Erythroblast (primary cell): ENCODE measurements around the gene SAMD1.

Source experiments
- DNase-seq, 2 experiments: peaks; one replicate each; lab custom pipeline; 2025; lab: John Stamatoyannopoulos, UW
- GATA1 ChIP-seq: IDR thresholded peaks from 2 replicates; pipeline ENCODE4 v1.6.1; 2011; ENCODE audit warnings: low read depth, mild to moderate bottlenecking, control low read depth, low read length, moderate library complexity
- POLR2A ChIP-seq: IDR thresholded peaks from 2 replicates; pipeline ENCODE4 v1.6.1; 2011; ENCODE audit warnings: mild to moderate bottlenecking, low read length

The SAMD1 gene

DNA sequence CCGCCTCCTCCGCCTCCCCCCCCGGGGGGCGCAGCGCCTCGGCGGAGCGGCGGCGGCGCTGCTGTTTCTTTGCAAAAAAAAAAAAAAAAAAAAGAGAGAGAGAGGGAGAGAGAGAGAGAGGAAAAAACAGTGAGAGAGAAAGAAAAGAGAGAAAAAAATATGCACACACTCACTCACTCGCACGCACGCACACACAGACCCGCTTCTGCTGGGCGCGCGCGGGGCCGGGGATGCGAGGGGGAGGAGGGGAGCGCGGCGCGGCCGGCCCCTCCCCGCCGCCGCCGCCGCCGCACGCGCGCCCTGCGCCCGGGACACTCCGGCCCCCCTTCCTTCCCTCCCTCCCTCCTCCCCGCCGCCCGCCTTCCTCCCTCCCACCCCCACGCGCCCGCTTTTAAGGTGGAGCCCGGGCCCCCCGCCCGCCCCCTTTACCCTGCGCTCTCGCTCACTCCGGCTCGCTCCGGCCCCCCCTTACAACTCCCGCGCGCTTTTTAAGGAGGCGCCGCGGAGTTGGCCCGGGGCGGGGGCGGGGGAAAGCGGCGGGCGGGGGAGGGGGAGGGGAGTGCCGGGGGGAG lies at the start of gene SAMD1:
TSS of gene SAMD1 (minus strand) at position 243 of the 572 bp plus-strand sequence.
- TF ChIP-seq POLR2A (no peak), GATA1 (no peak)

DNA sequence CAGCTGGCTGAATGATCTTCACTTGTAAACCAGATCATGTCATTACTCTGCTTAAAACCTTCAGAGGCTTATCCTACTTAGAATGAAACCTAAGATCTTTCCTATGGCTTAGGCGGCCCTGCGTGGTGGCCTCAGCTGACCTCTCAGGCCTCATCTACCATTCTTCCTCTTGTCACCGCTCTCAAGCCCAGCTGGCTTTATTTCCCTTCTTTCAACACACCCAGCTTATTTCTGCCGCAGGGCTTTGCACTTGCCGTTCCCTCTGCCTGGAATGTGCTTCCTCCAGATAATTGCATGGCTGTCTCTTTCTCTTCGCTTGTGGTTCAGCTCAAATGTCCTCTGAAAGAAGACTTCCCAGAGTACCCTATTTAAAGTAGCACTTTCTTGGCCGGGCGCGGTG lies 49.4 kb upstream of the SAMD1 start:
- TF ChIP-seq GATA1, result no peak
- no peak for TF ChIP-seq POLR2A
- no peak for DNase-seq

More for the DNA sequence above, at the start of gene SAMD1:
- DNase-seq, result peak; percentile 94 to 95

DNA sequence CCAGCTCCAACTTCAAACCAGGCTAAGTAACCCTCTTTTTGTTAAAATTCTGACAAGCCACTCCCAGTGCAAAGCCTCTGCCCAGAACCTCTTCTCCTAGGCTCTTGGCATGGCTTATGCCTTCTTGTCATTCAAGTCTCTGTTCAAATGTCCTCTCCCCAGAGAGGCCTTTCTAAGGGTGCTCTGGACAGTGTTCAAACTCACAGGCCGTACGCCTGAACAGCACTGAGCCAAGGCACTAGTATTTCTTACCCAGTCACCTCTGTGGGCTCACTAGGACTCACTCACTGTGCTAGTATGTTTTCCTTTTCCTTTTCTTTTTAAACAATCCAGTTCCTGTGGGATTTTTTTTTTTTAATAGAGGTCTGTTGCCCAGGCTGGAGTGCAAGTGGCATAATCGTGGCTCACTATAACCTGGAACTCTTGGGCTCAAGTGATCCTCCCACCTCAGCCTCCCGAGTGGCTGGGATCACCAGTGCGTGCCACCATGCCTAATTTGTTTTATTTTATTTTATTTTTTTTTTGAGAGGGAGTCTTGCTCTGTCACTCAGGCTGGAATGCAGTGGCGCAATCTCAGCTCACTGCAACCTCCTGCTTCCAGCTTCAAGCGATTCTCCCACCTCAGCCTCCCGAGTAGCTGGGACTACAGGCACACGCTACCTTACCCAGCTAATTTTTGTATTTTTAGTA lies 48.2 kb upstream of the SAMD1 start:
- no peak for DNase-seq
- no peak for TF ChIP-seq POLR2A
- TF ChIP-seq GATA1, result no peak

- peak; percentile 100 for DNase-seq
- TF ChIP-seq GATA1 (no peak), POLR2A (peak; percentile 91)
Observed at GRCh38 chr19:14136509-14137281, 46.1 kb upstream of the SAMD1 start, which contains the start of gene ASF1B. TSS of gene ASF1B (minus strand) at chr19:14136589. CDS start at chr19:14136456, 133 bp downstream.

DNA sequence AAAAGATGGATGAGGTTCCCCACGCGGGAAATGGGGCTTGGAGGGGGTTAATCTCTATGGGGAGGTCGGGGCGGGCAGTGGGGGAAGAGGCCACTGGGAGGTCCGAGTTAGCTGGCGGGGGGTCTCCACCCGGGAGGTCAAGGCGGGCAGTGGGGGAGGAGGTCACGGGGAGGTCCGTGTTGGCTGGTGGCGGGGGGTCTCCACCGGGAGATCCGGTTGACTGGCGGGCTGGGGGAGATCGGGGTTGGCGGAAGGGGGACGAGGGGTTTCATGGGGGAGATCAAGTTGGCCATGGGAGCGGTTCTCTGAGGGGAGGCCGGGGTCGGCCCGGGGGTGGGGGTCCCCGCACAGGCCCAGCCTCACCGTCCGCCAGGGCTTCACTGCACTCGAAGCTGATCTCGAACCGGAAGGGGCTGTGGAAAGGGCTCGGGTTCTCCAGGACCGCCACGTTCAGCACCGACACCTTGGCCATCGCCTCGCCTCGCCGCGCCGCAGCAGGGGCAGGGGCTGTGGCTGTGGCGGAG lies 45.5 kb upstream of the SAMD1 start:
- TF ChIP-seq POLR2A, result no peak
- TF ChIP-seq GATA1, result no peak
- DNase-seq, result no peak

DNA sequence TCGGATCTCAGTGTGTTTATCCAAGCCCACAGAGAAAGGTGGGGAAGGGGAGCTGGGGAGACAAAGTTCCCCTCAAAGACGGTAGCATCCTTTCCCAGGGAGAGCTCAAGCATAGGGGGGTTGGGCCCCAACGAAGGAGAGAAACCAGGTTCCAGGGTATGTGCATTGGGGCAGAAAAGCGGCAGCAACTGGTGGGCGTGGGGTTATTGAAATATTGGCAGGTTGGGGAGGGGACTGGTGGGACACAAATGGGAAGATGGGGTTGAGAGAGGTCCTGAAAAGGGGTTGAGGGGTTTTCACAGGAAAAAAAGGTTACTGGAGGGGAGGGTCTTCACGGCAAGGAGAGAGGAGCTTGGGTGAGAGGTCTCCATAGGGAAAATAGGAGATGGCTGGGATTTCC lies 44.8 kb upstream of the SAMD1 start:
- TF ChIP-seq POLR2A (no peak), GATA1 (no peak)
- no peak for DNase-seq

DNA sequence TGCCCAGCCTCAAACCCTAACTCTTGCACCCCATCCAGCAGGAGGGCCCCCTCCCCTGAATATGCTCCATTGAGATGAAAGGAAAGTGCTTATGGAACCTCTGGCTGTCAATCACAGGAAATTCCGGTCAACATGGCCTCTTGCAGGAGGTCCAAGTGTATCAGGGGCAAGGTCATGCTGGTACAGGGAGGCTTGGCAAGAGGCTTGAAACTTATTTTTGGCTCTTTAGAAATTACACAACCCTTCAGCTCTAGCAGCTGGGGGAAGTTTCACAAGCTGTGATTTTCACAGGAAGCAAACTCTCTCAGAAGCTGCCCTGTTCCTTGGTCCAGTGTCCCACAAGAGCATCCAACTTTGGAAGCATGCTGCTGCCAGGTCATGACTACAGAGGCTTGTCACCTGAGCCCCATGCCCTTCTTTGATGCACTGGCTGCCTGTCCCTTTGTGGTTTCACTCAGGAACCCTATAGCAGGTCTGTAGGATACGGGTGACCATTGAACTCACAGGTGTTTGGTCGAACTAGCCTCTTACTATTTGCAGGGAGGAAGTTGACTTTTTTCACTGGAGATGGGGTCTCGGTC lies 37.5 kb upstream of the SAMD1 start:
- TF ChIP-seq POLR2A (no peak), GATA1 (no peak)
- no peak for DNase-seq

DNA sequence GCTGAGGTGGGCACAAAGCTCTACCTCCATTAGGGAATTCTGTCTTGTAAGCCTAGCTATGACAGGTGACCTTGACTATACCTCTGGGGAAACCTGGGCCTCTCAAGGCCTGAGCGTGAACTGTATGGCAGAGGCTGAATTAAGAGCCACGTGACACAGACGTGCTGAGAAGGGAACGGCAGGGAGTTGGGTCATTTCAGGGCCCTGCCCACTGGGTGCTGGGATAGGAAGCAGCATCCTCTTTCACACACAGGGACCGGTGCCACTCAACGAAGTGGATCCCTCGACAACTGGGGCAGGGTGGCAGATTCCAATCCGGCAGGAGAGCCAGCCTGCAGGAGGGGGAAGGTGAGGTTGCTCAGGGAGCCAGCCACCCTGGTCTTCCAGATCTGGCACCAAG lies 36.6 kb upstream of the SAMD1 start:
- DNase-seq, result no peak
- TF ChIP-seq GATA1, result no peak
- TF ChIP-seq POLR2A, result no peak

DNA sequence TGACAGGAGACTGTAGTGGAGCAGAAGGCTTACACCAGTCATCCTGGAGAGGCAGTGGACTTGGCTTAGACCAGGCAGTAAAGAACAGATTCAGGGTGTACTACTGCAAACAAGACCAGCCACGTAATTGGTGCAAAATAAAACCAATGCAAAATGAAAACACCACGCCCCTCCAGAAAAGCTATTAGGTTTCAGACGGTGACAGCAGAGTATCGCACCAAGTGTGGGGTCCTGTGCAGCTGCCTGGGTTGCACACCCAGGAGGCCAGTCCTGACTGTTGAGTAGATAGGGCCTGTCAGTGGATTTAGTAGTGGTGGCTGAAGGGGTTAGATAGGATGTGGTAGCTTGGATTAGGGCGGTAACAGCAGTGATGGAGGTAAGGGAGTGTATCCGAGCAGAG lies 32.4 kb upstream of the SAMD1 start:
- no peak for DNase-seq
- TF ChIP-seq GATA1 (no peak), POLR2A (no peak)

DNA sequence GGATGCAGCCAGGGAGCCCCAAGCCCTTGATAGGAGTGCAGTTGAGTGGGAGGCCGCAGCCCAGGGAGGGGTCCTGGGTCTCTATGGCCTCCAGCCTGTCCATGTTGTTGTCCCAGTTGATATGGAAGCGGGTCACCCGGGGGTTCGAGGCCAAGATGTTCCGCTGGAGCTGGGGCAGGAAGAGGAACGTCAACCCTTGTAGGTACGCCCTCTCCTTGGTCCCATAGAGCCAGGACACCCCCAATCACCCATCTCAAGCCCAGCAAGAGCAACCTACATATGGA lies 29.9 kb upstream of the SAMD1 start:
- TF ChIP-seq GATA1, result no peak
- no peak for TF ChIP-seq POLR2A
- no peak for DNase-seq

DNA sequence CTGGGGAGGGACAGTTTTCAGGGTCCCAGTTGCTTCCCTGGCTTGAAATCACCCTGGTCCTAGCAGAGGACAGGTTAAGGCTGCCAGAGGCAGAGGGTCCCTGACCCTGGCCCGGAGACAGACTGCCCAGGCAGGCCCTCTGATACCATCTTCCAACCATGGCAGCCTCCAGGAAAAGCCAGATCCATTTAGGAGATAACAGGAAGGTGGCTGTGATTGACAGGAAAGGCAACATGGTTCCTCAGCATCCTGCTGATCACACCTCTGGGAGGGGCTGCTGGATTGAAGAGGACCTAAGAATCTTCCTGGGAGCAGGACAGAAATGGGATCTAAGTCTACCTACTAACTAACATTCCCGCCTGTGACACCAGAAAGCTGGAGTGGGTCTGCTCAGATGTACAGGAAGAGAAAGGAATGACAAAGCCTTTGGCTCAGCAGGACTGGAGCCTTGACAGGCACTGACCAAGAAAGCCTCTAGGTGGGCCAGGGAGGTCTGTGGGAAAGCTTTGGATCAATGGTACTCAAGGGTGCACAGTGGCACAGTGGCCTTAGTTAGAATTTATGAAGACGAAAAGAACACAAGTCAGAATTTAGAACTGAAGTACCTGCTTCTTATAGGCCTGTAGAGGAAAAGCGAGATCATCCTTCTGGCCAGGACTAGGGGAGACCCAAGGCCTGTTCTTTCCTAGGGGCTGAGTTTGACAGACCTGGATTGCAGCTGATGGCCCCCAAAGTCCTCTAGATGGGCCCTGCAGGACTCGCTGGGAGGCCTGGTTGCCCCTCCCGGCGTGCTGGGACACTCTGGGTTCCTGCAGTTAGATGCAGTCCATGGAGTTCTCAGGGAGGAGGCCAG lies 29.3 kb upstream of the SAMD1 start:
- TF ChIP-seq GATA1, result no peak
- TF ChIP-seq POLR2A, result no peak
- DNase-seq, result no peak

DNA sequence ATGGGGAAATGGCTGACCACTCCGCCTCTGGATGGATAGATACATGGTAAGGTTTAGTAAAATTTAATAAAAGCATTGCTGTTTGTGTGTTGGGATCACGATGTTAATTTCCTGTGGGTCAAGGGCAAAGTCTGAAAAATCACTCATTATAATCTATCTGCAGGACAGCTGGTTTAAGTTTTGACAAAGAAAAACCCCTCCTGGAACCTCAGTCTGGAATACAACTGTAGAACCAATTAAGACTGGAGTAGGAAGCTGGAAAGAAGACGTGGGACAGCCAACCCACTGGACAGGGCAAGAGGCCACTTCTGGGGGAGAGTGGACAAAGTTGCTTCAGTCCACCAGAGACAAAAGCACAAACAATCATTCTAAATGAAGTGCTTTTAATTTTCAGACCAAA lies 28.6 kb upstream of the SAMD1 start:
- TF ChIP-seq POLR2A (no peak), GATA1 (no peak)
- no peak for DNase-seq

DNA sequence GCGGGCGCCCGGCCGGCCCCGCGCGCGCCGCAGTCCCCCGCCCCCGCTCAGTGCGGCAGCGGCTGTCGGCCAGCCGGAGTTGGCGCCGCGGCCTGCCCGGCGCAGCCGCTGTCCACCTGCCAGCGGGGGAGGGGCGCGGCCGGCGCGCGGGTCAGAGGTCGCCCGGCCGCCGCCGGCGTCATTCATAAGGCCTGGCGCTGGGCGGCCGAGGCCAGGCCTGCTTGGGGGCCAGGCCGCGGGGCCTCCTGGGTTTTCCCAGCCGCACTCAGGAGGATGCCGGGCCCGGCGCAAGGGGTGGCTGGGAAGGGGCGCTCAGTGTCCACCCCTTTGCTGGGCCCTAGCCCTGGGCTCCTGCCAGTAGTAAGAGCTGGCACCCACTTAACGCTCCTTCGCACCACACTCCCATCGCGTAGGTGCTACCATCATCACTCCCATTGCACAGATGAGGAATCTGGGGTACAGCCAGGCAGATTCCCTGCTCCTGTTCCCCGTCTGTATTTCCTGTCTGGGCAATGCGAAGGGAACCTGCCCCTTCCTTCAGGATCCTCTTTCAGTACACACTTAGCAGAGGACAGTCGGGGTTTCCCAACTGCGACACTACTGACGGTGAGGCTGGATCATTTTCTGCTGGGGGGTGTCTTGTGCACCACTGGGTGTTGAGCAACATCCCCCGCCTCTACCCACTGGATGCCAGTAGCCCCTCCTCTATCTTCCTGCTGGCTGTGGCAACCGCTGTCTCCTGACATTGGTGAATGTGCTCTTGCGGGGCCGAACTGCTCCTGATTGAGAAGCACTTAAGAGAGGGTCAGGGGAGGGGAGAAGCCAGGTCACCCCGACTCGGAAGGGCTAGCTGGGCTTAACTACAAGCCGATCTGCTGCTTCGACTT lies 27.9 kb upstream of the SAMD1 start:
- peak; percentile 50 to 59 for DNase-seq
- TF ChIP-seq POLR2A, result no peak
- TF ChIP-seq GATA1, result no peak
